SK-N-SH (cell line): Measurements from ENCODE around the gene MUC5AC.

Source experiments
- CHD2 ChIP-seq: fragments of 150-350 bp; IDR thresholded peaks from 2 replicates; pipeline ENCODE4 v1.6.1; 2018; ENCODE audit warnings: low read length; ENCODE audit not compliant: partially characterized antibody
- FOXM1 ChIP-seq: IDR thresholded peaks from 2 replicates; pipeline ENCODE4 v1.4.0; 2012; ENCODE audit warnings: low read depth, mild to moderate bottlenecking
- GABPA ChIP-seq: IDR thresholded peaks from 2 replicates; pipeline ENCODE4 v1.4.0; 2012; ENCODE audit warnings: low read depth, mild to moderate bottlenecking
- MXI1 ChIP-seq: IDR thresholded peaks from 2 replicates; pipeline ENCODE4 v1.6.1; 2012; ENCODE audit warnings: mild to moderate bottlenecking, low read depth, low read length, improper control_type of control experiment
- NRF1 ChIP-seq: IDR thresholded peaks from 2 replicates; pipeline ENCODE4 v1.6.1; 2012; ENCODE audit warnings: low read depth, mild to moderate bottlenecking, low read length
- TEAD4 ChIP-seq: IDR thresholded peaks from 2 replicates; pipeline ENCODE4 v1.4.0; 2012; ENCODE audit warnings: mild to moderate bottlenecking, borderline replicate concordance; ENCODE audit not compliant: insufficient read depth
- YY1 ChIP-seq: IDR thresholded peaks from 2 replicates; pipeline ENCODE4 v1.4.0; 2012; ENCODE audit warnings: low read depth, mild to moderate bottlenecking
- TF ChIP-seq, protein P1 (sequence below): fragments of 200-600 bp; sonication (generic); IDR thresholded peaks from 2 replicates; pipeline ENCODE4 v1.6.1; 2017; ENCODE audit warnings: antibody characterized with exemption, mild to moderate bottlenecking, moderate library complexity
- TF ChIP-seq, protein P2 (sequence below): IDR thresholded peaks from 2 replicates; pipeline ENCODE4 v1.4.0; 2012; ENCODE audit warnings: low read depth
- TF ChIP-seq, protein P3 (sequence below): IDR thresholded peaks from 2 replicates; pipeline ENCODE4 v1.6.1; 2012; ENCODE audit warnings: mild to moderate bottlenecking, low read depth, low read length, moderate library complexity
- TF ChIP-seq, protein P4 (sequence below): IDR thresholded peaks from 2 replicates; pipeline ENCODE4; 2012

DNA sequence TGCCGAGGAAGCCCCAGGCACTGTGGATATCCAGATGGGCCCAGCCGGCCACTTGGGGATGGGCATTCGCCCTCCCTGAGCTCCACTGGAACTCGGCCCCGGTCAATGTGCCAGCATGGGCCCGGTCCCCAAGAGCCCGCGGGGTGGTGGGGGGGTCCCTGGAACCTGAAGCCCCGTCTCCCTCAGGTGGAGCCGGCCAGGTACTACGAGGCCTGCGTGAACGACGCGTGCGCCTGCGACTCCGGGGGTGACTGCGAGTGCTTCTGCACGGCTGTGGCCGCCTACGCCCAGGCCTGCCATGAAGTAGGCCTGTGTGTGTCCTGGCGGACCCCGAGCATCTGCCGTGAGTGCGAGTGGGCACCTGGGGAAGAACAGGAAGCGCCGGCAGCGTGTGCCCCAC lies 21.2 kb downstream of the MUC5AC start:
- TF ChIP-seq, protein P1, sequence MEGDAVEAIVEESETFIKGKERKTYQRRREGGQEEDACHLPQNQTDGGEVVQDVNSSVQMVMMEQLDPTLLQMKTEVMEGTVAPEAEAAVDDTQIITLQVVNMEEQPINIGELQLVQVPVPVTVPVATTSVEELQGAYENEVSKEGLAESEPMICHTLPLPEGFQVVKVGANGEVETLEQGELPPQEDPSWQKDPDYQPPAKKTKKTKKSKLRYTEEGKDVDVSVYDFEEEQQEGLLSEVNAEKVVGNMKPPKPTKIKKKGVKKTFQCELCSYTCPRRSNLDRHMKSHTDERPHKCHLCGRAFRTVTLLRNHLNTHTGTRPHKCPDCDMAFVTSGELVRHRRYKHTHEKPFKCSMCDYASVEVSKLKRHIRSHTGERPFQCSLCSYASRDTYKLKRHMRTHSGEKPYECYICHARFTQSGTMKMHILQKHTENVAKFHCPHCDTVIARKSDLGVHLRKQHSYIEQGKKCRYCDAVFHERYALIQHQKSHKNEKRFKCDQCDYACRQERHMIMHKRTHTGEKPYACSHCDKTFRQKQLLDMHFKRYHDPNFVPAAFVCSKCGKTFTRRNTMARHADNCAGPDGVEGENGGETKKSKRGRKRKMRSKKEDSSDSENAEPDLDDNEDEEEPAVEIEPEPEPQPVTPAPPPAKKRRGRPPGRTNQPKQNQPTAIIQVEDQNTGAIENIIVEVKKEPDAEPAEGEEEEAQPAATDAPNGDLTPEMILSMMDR = no peak
- TF ChIP-seq YY1 = no peak
- TF ChIP-seq, protein P2, sequence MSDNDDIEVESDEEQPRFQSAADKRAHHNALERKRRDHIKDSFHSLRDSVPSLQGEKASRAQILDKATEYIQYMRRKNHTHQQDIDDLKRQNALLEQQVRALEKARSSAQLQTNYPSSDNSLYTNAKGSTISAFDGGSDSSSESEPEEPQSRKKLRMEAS = no peak
- no peak for TF ChIP-seq FOXM1
- no peak for TF ChIP-seq CHD2
- no peak for TF ChIP-seq GABPA
- TF ChIP-seq, protein P3, sequence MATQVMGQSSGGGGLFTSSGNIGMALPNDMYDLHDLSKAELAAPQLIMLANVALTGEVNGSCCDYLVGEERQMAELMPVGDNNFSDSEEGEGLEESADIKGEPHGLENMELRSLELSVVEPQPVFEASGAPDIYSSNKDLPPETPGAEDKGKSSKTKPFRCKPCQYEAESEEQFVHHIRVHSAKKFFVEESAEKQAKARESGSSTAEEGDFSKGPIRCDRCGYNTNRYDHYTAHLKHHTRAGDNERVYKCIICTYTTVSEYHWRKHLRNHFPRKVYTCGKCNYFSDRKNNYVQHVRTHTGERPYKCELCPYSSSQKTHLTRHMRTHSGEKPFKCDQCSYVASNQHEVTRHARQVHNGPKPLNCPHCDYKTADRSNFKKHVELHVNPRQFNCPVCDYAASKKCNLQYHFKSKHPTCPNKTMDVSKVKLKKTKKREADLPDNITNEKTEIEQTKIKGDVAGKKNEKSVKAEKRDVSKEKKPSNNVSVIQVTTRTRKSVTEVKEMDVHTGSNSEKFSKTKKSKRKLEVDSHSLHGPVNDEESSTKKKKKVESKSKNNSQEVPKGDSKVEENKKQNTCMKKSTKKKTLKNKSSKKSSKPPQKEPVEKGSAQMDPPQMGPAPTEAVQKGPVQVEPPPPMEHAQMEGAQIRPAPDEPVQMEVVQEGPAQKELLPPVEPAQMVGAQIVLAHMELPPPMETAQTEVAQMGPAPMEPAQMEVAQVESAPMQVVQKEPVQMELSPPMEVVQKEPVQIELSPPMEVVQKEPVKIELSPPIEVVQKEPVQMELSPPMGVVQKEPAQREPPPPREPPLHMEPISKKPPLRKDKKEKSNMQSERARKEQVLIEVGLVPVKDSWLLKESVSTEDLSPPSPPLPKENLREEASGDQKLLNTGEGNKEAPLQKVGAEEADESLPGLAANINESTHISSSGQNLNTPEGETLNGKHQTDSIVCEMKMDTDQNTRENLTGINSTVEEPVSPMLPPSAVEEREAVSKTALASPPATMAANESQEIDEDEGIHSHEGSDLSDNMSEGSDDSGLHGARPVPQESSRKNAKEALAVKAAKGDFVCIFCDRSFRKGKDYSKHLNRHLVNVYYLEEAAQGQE = no peak
- no peak for TF ChIP-seq NRF1
- TF ChIP-seq, protein P4, sequence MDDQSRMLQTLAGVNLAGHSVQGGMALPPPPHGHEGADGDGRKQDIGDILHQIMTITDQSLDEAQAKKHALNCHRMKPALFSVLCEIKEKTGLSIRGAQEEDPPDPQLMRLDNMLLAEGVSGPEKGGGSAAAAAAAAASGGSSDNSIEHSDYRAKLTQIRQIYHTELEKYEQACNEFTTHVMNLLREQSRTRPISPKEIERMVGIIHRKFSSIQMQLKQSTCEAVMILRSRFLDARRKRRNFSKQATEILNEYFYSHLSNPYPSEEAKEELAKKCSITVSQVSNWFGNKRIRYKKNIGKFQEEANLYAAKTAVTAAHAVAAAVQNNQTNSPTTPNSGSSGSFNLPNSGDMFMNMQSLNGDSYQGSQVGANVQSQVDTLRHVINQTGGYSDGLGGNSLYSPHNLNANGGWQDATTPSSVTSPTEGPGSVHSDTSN = no peak
- TF ChIP-seq MXI1 = no peak
- no peak for TF ChIP-seq TEAD4
